GM12878 (cell line): ENCODE results near the gene RAB35.

Experiments used
- BMI1 ChIP-seq: fragments of 450-650 bp; IDR thresholded peaks from 2 replicates; pipeline ENCODE4 v1.6.1; 2016; ENCODE audit warnings: mild to moderate bottlenecking, moderate library complexity, borderline replicate concordance
- CHD2 ChIP-seq: IDR thresholded peaks from 2 replicates; pipeline ENCODE4 v1.6.1; 2011; ENCODE audit warnings: low read depth, low read length, improper control_type of control experiment, borderline replicate concordance
- CTCF ChIP-seq, 3 experiments: IDR thresholded peaks in 2 of 3; conservative IDR thresholded peaks in 1 of 3; 2 replicates each; pipeline ENCODE4 v1.5.1; 2011; ENCODE audit warnings: low read depth in 3 of 3, low read length in 3 of 3, mild to moderate bottlenecking in 3 of 3, control low read depth in 2 of 3, moderate library complexity in 2 of 3, inconsistent platforms in 1 of 3, mixed read lengths in 1 of 3; ENCODE audit not compliant: control insufficient read depth in 2 of 3, insufficient read depth in 1 of 3; ENCODE audit errors: extremely low read depth in 1 of 3
- NFYB ChIP-seq: IDR thresholded peaks from 2 replicates; pipeline ENCODE4 v1.6.1; 2011; ENCODE audit warnings: low read depth, mild to moderate bottlenecking, low read length, improper control_type of control experiment, moderate library complexity; ENCODE audit not compliant: insufficient read depth
- POLR2A ChIP-seq: IDR thresholded peaks from 2 replicates; pipeline ENCODE4 v1.6.1; 2011; ENCODE audit warnings: low read depth, mild to moderate bottlenecking, low read length
- POLR2AphosphoS5 ChIP-seq: IDR thresholded peaks from 2 replicates; pipeline ENCODE4 v1.6.1; 2011; ENCODE audit warnings: mild to moderate bottlenecking, low read length, inconsistent platforms
- RAD51 ChIP-seq: fragments of 450-650 bp; IDR thresholded peaks from 2 replicates; pipeline ENCODE4 v1.6.1; 2016; ENCODE audit warnings: moderate library complexity, mild to moderate bottlenecking, inconsistent platforms
- RCOR1 ChIP-seq: conservative IDR thresholded peaks from 2 replicates; pipeline ENCODE4 v1.6.1; 2012; ENCODE audit warnings: low read depth, low read length, improper control_type of control experiment
- SIN3A ChIP-seq: IDR thresholded peaks from 2 replicates; pipeline ENCODE4 v1.6.1; 2012; ENCODE audit warnings: low read depth, low read length, improper control_type of control experiment
- SP1 ChIP-seq: IDR thresholded peaks from one replicate; pipeline ENCODE4 v1.6.1; 2011; ENCODE audit warnings: low read depth, low read length
- SREBF2 ChIP-seq: IDR thresholded peaks from 2 replicates; pipeline ENCODE4 v1.6.1; 2012; ENCODE audit warnings: mild to moderate bottlenecking, low read length
- TARDBP ChIP-seq: IDR thresholded peaks from 2 replicates; pipeline ENCODE4 v1.6.1; 2016; ENCODE audit warnings: borderline replicate concordance

- no peak for TF ChIP-seq TARDBP
- TF ChIP-seq RCOR1: no peak
- no peak for TF ChIP-seq SP1
- no peak for TF ChIP-seq SREBF2
- no peak for TF ChIP-seq RAD51
- no peak for TF ChIP-seq SIN3A
- no peak for TF ChIP-seq POLR2A
- no peak for TF ChIP-seq NFYB
- no peak for TF ChIP-seq BMI1
- TF ChIP-seq POLR2AphosphoS5: no peak
- TF ChIP-seq CTCF (IDR thresholded peaks at IDR 0.05 in 2 of 3, conservative IDR thresholded peaks at IDR 0.05 in 1 of 3; ENCODE audit: control insufficient read depth in 2 of 3, extremely low read depth in 1 of 3, insufficient read depth in 1 of 3, low read depth in 3 of 3, low read length in 3 of 3): no peak
- TF ChIP-seq CHD2: no peak
Observed at GRCh38 chr12:120066341-120066740, 50.2 kb downstream of the RAB35 start.
